GM12864 (cell line): ENCODE measurements around the gene GALNT7.

Experiments used
- DNase-seq: peaks from one replicate; pipeline ENCODE4 v3.0.0-alpha.2; 2011; ENCODE audit warnings: low read depth
- H3K4me3 ChIP-seq: 2 replicates; pipeline ENCODE4 v1.5.1; 2011; ENCODE audit warnings: mild to moderate bottlenecking, low read depth, low read length, control low read depth
- CTCF ChIP-seq: IDR thresholded peaks from 2 replicates; pipeline ENCODE4 v1.5.1; 2011; ENCODE audit warnings: low read depth, mild to moderate bottlenecking, moderate library complexity, low read length, control low read depth, inconsistent platforms; ENCODE audit errors: missing control alignments

The GALNT7 gene

GRCh38 chr4:173146456-173146855 lies 22.2 kb upstream of the GALNT7 start:
- H3K4me3 ChIP-seq, result no peak overlapping the region
- no peak for TF ChIP-seq CTCF

GRCh38 chr4:173151496-173151895 lies 17.1 kb upstream of the GALNT7 start:
- no peak overlapping the region for H3K4me3 ChIP-seq
- no peak for TF ChIP-seq CTCF
- no peak for DNase-seq

More at GRCh38 chr4:173146456-173146855, 22.2 kb upstream of the GALNT7 start:
- DNase-seq, result no peak

GRCh38 chr4:173152104-173152503 lies 16.5 kb upstream of the GALNT7 start:
- no peak for TF ChIP-seq CTCF
- H3K4me3 ChIP-seq, result no peak overlapping the region
- no peak for DNase-seq

- no peak overlapping the region for H3K4me3 ChIP-seq
- TF ChIP-seq CTCF, result no peak
- no peak for DNase-seq
Observed at GRCh38 chr4:173153445-173153844, 15.2 kb upstream of the GALNT7 start.

- no peak for DNase-seq
- no peak for TF ChIP-seq CTCF
- no peak overlapping the region for H3K4me3 ChIP-seq
Observed at GRCh38 chr4:173159791-173160190, 8.8 kb upstream of the GALNT7 start.

- no peak for TF ChIP-seq CTCF
- H3K4me3 ChIP-seq, result no peak overlapping the region
- no peak for DNase-seq
Observed at GRCh38 chr4:173160871-173161270, 7.7 kb upstream of the GALNT7 start.

GRCh38 chr4:173161311-173161710 lies 7.3 kb upstream of the GALNT7 start:
- no peak overlapping the region for H3K4me3 ChIP-seq
- DNase-seq, result no peak
- TF ChIP-seq CTCF, result no peak
